ENCODE data around the gene GAPVD1. TPM values are rescaled to one million over a fixed set of nuclear protein-coding genes. Genes with fewer than 3 reads are reported as not detected.

Gene GAPVD1
- total RNA-seq, 2 experiments from 2014 or later: 49.7 to 49.8 TPM

DNA sequence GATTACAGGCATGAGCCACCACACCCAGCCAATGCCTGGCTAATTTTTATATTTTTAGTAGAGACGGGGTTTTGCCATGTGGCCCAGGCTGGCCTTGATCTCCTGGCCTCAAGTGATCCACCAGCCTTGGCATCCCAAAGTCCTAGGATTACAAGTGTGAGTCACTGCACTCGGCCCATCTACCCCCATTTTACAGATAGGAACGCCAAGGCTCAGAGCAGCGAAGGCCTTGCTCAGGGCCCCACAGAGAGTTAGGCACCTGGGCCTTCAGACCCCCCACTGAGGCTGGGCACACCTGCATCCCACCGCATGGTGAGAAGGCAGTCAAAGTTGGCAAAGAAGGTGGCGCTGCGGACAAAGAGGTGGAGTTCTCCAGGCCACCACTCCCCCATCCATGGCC lies 143.1 kb downstream of the GAPVD1 start:
- TF ChIP-seq, protein P1, sequence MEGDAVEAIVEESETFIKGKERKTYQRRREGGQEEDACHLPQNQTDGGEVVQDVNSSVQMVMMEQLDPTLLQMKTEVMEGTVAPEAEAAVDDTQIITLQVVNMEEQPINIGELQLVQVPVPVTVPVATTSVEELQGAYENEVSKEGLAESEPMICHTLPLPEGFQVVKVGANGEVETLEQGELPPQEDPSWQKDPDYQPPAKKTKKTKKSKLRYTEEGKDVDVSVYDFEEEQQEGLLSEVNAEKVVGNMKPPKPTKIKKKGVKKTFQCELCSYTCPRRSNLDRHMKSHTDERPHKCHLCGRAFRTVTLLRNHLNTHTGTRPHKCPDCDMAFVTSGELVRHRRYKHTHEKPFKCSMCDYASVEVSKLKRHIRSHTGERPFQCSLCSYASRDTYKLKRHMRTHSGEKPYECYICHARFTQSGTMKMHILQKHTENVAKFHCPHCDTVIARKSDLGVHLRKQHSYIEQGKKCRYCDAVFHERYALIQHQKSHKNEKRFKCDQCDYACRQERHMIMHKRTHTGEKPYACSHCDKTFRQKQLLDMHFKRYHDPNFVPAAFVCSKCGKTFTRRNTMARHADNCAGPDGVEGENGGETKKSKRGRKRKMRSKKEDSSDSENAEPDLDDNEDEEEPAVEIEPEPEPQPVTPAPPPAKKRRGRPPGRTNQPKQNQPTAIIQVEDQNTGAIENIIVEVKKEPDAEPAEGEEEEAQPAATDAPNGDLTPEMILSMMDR (IDR thresholded peaks at IDR 0.05): no peak
- Mint-ChIP-seq H3K36me3 (ENCODE audit: low read depth) (no peaks in the 10 kb centered on the region), H3K27ac (no peak overlapping the region), H3K27me3 (peaks cover 9% of the 10 kb centered on the region), H3K9me3 (no peaks in the 10 kb centered on the region), H3K4me1 (ENCODE audit: low read depth) (peaks cover 10% of the 10 kb centered on the region), H3K4me3 (no peak overlapping the region)
- ChIA-PET CTCF (no interaction called here), POLR2A (no interaction called here)
- ATAC-seq (no peak), DNase-seq (no peak)
- intact Hi-C loops (cut with micrococcal nuclease): loop anchor here (5.0 kb wide), 1 partner anchor 823 kb away; no protein-coding TSS in a partner anchor

DNA sequence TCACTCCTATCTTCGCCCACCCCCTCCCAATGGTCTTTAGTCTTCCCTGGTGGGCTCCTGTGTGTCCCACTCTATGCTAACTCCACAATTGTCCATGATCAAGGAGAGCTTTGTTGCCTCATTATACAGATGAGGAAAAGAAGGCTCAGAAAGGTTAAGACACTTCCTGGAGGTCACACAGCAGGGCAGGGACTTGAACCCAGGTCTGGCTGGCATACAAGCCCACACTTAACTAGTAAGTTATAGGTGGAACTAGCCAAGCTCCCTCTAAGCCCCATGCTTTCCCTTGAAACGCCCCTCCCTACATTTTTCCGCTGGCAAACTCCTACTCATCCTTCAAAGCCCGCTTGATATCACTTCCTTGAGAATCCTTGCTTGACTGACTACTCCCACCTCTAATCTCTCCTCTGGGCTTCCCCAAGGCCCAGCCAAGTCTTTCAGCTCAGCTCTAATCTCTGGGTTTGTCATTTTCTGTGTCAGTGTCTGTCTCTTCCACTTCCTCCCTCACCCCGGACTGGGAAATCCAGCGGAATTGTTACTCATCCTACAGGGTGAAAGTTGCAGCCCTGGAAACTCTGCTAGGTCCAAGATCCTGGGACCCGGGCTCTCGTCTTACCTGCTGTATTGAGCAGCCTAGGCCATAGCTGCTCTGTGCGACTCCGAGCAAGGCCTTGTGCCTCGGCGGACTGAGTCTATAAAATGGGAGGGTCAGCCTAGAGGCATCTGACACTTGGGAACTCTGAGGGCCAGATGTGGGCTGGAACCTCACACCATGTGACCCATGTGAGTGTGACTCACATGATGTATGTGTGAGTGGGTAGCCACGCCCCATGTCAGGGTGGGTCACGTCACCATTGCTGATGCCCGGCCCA lies 144.5 kb downstream of the GAPVD1 start:
- H3K27ac Mint-ChIP-seq: no peak overlapping the region
- peaks cover 14% of the 10 kb centered on the region for H3K4me1 Mint-ChIP-seq (ENCODE audit: low read depth)
- TF ChIP-seq, protein P1 (IDR thresholded peaks at IDR 0.05): no peak
- H3K4me3 Mint-ChIP-seq: no peak overlapping the region
- ATAC-seq (no peak), DNase-seq (no peak)
- intact Hi-C loops (cut with micrococcal nuclease): loop anchor here (5.0 kb wide), 1 partner anchor 821 kb away; no protein-coding TSS in a partner anchor
- CTCF ChIA-PET: interaction anchor here (0.7 to 2.3 kb wide), 3 partner anchors 153 to 855 kb away, joined by 3 to 11 read pairs (median 3); no protein-coding TSS in a partner anchor
- no peaks in the 10 kb centered on the region for H3K9me3 Mint-ChIP-seq
- peaks cover 14% of the 10 kb centered on the region for H3K27me3 Mint-ChIP-seq
- POLR2A ChIA-PET: no interaction called here
- H3K36me3 Mint-ChIP-seq (ENCODE audit: low read depth): no peaks in the 10 kb centered on the region

DNA sequence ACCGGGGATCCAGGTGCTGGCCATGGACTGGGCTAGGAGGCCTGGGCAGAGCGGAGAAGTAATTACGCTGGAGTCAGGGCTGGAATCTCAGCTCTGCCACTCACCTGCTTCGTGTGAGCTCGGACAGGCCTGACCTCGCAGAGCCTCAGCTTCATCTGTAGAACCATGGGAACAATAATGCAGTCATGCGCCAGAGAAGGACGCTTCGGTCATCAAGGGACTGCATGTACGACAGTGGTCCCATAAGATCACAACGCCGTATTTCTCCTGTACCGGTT lies 145.1 kb downstream of the GAPVD1 start:
- ATAC-seq: no peak
- ChIA-PET CTCF (interaction anchor here (0.7 to 2.3 kb wide), 7 partner anchors 13 to 895 kb away, joined by 3 to 11 read pairs (median 3); no protein-coding TSS in a partner anchor), POLR2A (no interaction called here)
- intact Hi-C loops (cut with micrococcal nuclease): loop anchor here (5.0 kb wide), 1 partner anchor 821 kb away; no protein-coding TSS in a partner anchor
- H3K27me3 Mint-ChIP-seq: peaks cover 16% of the 10 kb centered on the region
- TF ChIP-seq, protein P1 (IDR thresholded peaks at IDR 0.05): no peak
- no peak overlapping the region for H3K27ac Mint-ChIP-seq
- no peaks in the 10 kb centered on the region for H3K36me3 Mint-ChIP-seq (ENCODE audit: low read depth)
- no peak for DNase-seq
- no peak overlapping the region for H3K4me3 Mint-ChIP-seq
- no peaks in the 10 kb centered on the region for H3K9me3 Mint-ChIP-seq
- peaks cover 14% of the 10 kb centered on the region for H3K4me1 Mint-ChIP-seq (ENCODE audit: low read depth)

DNA sequence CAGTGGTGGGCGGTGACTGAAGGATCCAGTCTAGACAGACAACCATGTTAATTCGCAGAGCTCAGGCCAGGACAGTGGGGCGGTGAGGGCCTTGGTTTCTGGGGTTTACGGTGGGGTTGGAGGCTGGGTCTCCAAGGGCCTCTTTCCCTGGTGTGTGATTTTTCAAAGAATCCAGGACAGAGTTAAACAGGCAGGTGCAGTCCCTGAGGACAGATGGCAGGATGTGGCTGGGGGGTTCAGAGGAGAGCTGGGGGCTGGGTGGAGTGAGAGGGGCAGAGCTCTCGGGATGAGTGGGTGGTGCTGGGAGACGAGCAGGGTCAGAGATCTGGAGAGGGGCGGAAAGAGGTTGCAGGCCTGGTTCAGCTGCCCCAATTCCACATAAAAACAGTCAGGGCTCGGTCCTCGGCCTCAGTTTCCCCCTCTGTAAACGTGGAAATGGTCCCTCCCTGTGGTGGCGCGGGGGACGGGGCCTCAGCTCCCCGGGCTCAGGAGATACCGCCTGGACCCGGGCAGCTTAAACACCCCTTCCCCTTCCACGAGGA lies 145.9 kb downstream of the GAPVD1 start:
- intact Hi-C loops (cut with micrococcal nuclease): loop anchor here (5.0 kb wide), 1 partner anchor 820 kb away; no protein-coding TSS in a partner anchor
- ChIA-PET POLR2A (no interaction called here), CTCF (interaction anchor here (0.6 to 2.7 kb wide), 60 partner anchors 8 to 1092 kb away, joined by 3 to 11 read pairs (median 4); partner anchors contain the start of gene MAPKAP1)
- DNase-seq (no peak), ATAC-seq (peak; percentile 24)
- Mint-ChIP-seq H3K27ac (no peak overlapping the region), H3K4me3 (peak overlapping the region; percentile 59), H3K4me1 (ENCODE audit: low read depth) (peaks cover 14% of the 10 kb centered on the region), H3K9me3 (no peaks in the 10 kb centered on the region), H3K27me3 (peaks cover 16% of the 10 kb centered on the region), H3K36me3 (ENCODE audit: low read depth) (no peaks in the 10 kb centered on the region)
- TF ChIP-seq, protein P1 (IDR thresholded peaks at IDR 0.05): no peak

Data from activated CD8-positive, alpha-beta T cell treated with anti-CD3 and anti-CD28 coated beads for 36 hours (primary cell).